ENCODE results near the gene LARP1.
"Not testable (repeated sequence)": the region's sequence is repeated elsewhere in the genome, so short reads cannot be mapped to it uniquely, and the experiment has no call there.

LARP1 gene

GRCh38 chr5:154832804-154833203, 77.6 kb downstream of the LARP1 start:
- DNase-seq: not testable (repeated sequence)

- DNase-seq: no peak
Observed at GRCh38 chr5:154834053-154834452, 78.9 kb downstream of the LARP1 start.

- not testable (repeated sequence) for DNase-seq
Observed at GRCh38 chr5:154835701-154836052, 80.5 kb downstream of the LARP1 start.

DNA sequence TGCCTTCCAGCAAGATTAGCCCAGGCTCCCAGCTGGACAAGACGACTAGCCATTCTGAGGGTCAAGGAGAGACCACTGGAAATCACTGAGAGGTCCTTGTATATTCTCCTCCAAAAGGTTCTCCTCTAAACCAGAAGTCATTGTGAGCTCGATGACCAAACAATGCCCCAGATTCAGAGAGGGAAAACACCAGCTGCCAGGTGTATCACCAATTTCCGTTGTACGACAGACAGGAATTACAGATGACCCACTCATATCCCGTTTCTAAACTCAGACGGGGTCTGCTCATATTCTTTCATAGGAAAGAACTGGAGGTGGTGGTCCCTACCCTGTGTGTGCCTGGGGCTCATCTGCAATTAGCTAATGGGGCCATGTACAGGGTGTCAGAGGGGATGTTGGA, 81.0 kb downstream of the LARP1 start:
- no peak for DNase-seq

- DNase-seq: no peak
Observed at GRCh38 chr5:154837009-154837901, 82.1 kb downstream of the LARP1 start.

DNA sequence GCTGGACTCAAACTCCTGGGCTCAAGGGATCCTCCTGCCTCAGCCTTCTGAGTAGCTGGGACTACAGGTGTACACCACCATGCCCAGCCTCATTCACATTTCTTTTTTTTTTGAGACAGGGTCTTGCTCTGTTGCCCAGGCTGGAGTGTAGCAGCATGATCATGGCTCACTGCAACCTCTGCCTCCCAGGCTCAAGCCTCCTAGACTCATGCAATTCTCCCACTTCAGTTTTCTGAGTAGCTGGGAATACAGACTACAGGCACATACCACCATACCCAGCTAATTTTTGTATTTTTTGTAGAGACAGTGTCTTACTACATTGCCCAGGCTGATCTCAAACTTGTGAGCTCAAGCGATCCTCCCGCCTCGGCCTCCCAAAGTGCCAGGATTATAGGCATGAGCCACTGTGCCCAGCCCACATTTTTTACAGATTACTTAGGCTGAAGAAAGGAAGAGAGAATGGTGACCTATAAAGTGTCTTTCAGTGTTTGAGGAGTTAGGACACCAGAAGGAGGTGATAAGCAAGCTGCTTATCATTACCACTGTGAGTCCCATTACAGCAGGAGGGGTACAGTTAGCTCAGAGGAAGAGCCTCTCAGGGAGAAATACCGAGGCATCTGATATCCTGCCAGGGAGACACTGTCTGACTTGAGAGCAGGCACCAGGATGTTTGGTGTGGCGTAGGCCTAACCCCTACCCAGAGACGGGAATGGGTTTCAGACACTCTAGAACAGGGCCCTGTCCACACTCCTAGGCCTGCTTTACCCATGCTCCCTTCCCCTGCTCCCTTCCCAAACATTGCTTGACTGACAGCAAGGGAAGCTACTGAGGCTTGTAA, 85.5 kb downstream of the LARP1 start:
- DNase-seq: no peak

- no peak for DNase-seq
Observed at GRCh38 chr5:154841273-154841661, 86.1 kb downstream of the LARP1 start.

DNA sequence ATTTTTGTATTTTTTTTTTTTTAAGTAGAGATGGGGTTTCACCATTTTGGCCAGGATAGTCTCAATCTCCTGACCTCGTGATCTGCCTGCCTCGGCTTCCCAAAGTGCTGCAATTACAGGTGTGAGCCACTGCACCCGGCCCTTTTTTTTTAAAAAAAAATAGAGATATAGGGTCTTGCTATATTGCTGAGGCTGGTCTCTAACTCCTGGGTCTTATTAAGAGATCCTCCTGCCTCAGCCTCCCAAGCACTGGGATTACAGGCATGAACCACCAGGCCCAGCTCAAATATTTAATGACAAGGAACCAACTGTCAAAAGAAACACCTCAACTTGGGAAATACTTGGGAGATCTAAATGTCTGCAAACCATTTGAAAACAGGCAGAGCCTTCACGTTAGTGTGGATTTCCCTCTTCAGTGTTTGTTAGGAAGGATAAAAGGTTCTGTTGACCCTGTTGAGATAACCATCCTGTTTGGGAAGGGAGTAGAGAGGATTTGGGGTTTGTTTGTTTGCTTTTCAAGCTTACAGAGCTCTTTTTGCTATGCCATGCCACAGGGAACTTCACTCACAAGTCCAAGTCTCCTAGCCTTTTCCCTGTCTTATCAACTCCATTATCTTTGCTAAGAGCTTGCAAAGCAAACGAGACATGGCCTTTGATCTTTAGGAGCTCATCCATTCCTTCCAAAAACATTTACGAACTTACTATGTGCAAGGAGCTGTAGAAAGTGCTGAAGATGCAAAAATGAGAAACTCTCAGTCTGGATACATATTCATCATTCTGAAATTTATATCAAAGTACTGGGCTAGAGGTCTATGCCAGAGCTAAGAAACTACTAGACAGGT, 87.7 kb downstream of the LARP1 start:
- DNase-seq: no peak

- DNase-seq: no peak
Observed at GRCh38 chr5:154844809-154845208, 89.6 kb downstream of the LARP1 start.

GRCh38 chr5:154849264-154849785, 94.1 kb downstream of the LARP1 start:
- DNase-seq: no peak

DNA sequence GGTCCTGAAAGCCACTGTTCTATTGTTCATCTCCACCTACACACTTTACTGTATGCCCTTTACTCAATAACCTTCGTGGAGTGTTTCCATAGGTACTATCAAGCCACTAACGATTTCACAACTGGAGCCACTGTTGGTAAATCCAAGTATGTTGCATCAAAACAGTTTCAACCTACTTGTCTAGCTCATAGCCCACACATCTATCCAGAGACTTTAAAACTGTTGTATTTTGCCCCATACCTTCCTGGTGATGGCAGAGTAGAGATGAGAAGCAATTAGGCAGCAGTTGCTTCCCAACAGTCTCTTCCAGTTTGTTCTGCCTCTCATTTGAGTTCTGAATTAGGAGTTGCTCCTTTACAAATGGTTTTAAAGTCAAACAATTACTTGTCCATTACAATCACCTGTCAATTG, 94.6 kb downstream of the LARP1 start:
- no peak for DNase-seq

GRCh38 chr5:154850255-154851062, 95.3 kb downstream of the LARP1 start, which contains the start of gene FAXDC2:
Gene FAXDC2 (minus strand): TSS chr5:154850603. CDS start chr5:154838178, 12,425 bp downstream.
- no peak for DNase-seq

- DNase-seq: no peak
Observed at GRCh38 chr5:154851351-154851750, 96.2 kb downstream of the LARP1 start.

DNA sequence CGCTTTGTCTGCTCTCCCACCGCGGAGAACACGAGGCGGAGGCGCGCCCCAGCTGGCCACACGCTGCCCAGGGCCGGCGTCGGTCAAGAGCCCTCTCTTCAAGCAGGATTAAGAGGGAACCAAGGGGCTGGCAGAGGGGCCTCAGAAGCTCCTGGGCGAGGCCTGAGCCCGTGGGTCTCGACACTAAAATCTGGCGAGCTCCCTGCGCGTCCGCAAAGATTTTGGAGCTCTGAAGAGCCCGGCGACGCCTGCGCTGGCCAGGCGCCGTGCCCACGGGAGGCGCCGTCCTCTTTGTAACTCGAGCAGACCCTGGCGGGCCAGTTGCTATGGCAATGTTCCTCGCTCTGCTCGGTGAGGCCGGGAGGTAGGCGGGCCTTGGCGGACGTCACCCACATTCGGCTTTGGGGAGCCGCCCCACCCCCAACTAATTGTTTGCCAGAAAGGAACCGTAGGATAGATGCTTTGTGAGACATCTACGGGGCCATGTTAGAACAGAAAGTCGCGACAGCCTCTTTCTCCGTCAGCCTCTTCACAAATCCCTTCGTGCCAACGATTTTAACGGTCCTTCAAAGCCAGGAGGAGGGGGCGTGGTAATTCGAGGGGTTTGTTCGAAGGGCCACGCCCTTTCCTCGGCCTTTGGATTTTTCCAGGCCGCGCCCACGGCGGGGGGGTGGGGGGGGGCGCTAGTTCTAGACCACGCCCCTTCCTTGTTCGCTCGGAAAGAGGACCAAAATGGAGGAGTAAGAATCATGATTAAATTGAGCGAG, 102.5 kb downstream of the LARP1 start:
- DNase-seq: peak; percentile 84 to 86

DNA sequence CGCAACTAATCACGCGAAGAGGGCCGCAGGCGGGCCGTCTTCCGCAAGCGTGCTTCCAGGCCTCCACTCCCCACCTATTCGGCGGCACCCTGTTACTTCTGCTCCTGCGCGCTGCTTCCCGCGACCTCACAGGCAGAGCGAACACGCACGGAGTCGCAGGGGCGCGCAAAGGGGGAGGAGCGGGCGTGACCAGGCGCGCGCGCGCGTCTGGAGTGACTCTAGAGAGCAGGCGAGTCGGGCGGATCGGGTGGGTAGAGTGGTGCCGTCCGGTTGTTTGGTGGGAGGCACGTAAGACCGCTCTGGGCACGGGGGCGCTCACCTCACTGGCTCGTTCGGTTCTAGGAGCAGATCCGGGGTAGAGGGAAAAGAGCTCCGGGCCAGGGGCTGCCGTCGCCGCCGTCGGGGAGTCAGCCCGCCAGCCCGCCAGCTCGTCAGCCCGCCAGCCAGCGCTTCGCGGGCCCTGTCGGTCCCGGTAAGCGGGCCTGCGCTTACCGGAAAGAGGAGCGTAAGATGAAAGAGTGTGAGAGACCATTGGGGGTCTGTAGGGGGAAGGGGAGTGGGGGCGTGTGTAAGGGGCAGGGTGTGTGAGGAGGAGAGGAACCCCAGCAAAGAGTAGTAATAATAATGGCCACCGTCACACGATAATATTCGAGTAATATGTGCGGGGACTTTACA, 103.3 kb downstream of the LARP1 start, which contains the start of gene CNOT8:
CNOT8 (plus strand) TSS at position 331 of the 675 bp plus-strand sequence. CDS start 4,652 bp downstream, outside the sequence.
- peak; percentile 97 to 98 for DNase-seq

GRCh38 chr5:154858972-154859871, 104.0 kb downstream of the LARP1 start:
- DNase-seq: no peak

- peak in 1 of 2 donors; percentile 19 for DNase-seq
Observed at GRCh38 chr5:154860123-154860522, 104.9 kb downstream of the LARP1 start.

DNA sequence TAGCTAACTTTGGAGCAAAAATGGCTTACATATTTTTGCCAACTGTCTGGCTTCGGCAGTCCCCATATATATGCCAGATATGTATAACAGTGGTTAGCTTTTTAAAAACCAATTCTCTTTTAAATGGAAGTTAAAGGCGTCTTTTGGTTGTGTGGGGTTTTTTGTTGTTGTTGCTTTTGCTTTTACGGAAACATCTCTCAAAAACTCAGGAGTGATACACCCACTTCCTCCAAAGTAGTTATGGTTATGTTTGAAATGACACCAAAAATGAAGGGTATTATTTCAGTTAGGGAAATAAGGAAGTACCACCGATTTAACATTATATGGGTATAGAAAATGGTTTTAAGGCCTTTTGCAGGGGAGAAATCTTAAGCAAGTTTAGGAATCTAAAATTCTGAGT, 105.6 kb downstream of the LARP1 start:
- no peak for DNase-seq

DNA sequence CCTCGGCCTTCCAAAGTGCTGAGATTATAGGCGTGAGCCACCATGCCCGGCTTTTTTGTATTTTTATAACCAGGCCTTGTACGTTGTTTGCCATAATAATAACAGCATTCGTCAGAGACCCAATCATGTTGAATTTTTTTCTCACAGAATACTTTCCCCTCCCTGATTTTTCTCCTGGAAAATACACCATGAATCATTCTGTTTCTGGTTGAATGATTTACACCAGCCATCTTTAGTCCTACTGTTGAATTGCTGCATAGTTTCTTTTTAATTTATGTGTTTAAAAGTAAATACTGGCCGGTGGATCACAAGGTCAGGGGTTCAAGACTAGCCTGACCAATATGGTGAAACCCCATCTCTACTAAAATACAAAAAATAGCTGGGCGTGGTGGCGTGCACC, 106.8 kb downstream of the LARP1 start:
- DNase-seq: no peak
